Body of pancreas (tissue), 4 donors: ENCODE data around the gene ACACA. TPM values are rescaled to one million over a fixed set of nuclear protein-coding genes. Genes with fewer than 3 reads are reported as not detected.

ENCODE experiments used
- ATAC-seq: fragments of 150-250 bp; one replicate; pipeline ENCODE4 v1.9.1; 2016
- DNase-seq, 4 donors: peaks; one replicate each; pipeline ENCODE4 v3.0.0-alpha.2; 2019
- H3K27ac ChIP-seq, 4 donors: fragments of 200-600 bp; sonication (generic); 1 replicate in 3 of 4; 2 replicates in 1 of 4; pipeline versions ENCODE4 v1.5.1 to v1.6.1; 2016 to 2019; ENCODE audit warnings: mild to moderate bottlenecking in 1 of 4, mixed read lengths in 1 of 4, moderate library complexity in 1 of 4
- H3K27me3 ChIP-seq, 2 donors: fragments of 200-600 bp; sonication (generic); one replicate each; pipeline ENCODE4 v1.6.0; 2016; ENCODE audit warnings: mild to moderate bottlenecking in 1 of 2
- H3K36me3 ChIP-seq, 2 donors: fragments of 200-600 bp; sonication (generic); replicated peaks in 1 of 2; 2 replicates each; pipeline ENCODE4 v1.5.1; 2016; ENCODE audit warnings: low read depth in 2 of 2; ENCODE audit not compliant: insufficient read depth in 1 of 2
- H3K4me1 ChIP-seq: fragments of 200-600 bp; sonication (generic); one replicate; pipeline ENCODE4 v1.6.0; 2016
- H3K4me3 ChIP-seq, 2 donors: fragments of 200-600 bp; sonication (generic); 1 replicate in 1 of 2; 2 replicates in 1 of 2; pipeline ENCODE4 v1.5.1; 2016 to 2019
- H3K9me3 ChIP-seq, 3 donors: fragments of 200-600 bp; sonication (generic); 1 replicate in 2 of 3; 2 replicates in 1 of 3; pipeline ENCODE4 v1.5.1; 2016
- CTCF ChIP-seq, 7 experiments: fragments of 450-650 bp in 4 of 7; fragments of 200-600 bp in 3 of 7; sonication (generic) in 3 of 7; IDR thresholded peaks; one replicate each; pipeline ENCODE4 v1.5.1; 2016 to 2019; ENCODE audit warnings: antibody characterized with exemption in 7 of 7
- POLR2A ChIP-seq, 3 donors: fragments of 450-650 bp; IDR thresholded peaks; one replicate each; pipeline ENCODE4 v1.6.1; 2016; ENCODE audit warnings: antibody characterized with exemption in 3 of 3, mild to moderate bottlenecking in 2 of 3
- WGBS, 2 donors: methylation state at CpG; one replicate each; pipeline ENCODE4 v1.1.5; 2017; 5-methylcytosine and 5-hydroxymethylcytosine counted together
- intact Hi-C: fragments of 100-400 bp; cut with DNase I; formaldehyde crosslinking; loops from one replicate; pipeline ENCODE4 v1.15.1; 2023
- total RNA-seq, 2 donors: library from RNA; depleted of rRNA; stranded (reverse); fragments of >200 nt; gene quantifications; one replicate each; pipeline ENCODE4 v1.1.0, GENCODE V29; 2016

The ACACA gene
- total RNA-seq, 2 donors from 2014 or later, result 9.1 to 49.1 TPM

- Histone ChIP-seq H3K4me3 (no peak overlapping the region), H3K4me1 (no peaks in the 10 kb centered on the region), H3K27ac (no peak overlapping the region), H3K36me3 (no peaks in the 10 kb centered on the region), H3K27me3 (no peaks in the 10 kb centered on the region), H3K9me3 (no peaks in the 10 kb centered on the region)
- intact Hi-C loops, result no loop called here
- ATAC-seq, result no peak
- no peak for DNase-seq
- TF ChIP-seq CTCF (IDR thresholded peaks at IDR 0.05), result no peak
- no peak for TF ChIP-seq POLR2A (IDR thresholded peaks at IDR 0.05)
- WGBS, 2 donors, result 92 to 93% methylated on average over 7 of the region's 7 CpGs
These were observed 83.6 kb downstream of the ACACA start for GRCh38 chr17:37322826-37323561.

GRCh38 chr17:37322106-37322505 is 84.5 kb downstream of the ACACA start:
- Histone ChIP-seq H3K9me3 (no peaks in the 10 kb centered on the region), H3K4me1 (no peaks in the 10 kb centered on the region), H3K27ac (no peak overlapping the region), H3K27me3 (no peaks in the 10 kb centered on the region), H3K4me3 (no peak overlapping the region), H3K36me3 (no peaks in the 10 kb centered on the region)
- no peak for TF ChIP-seq CTCF (IDR thresholded peaks at IDR 0.05)
- TF ChIP-seq POLR2A (IDR thresholded peaks at IDR 0.05), result no peak
- 93 to 96% methylated on average over 1 of the region's 1 CpG for WGBS, 2 donors
- ATAC-seq, result no peak
- DNase-seq, result no peak
- intact Hi-C loops, result no loop called here

- DNase-seq, result no peak
- 81 to 92% methylated on average over 3 of the region's 3 CpGs for WGBS, 2 donors
- Histone ChIP-seq H3K9me3 (no peaks in the 10 kb centered on the region), H3K36me3 (no peaks in the 10 kb centered on the region), H3K4me3 (no peak overlapping the region), H3K27me3 (no peaks in the 10 kb centered on the region), H3K27ac (no peak overlapping the region), H3K4me1 (no peaks in the 10 kb centered on the region)
- no peak for ATAC-seq
- TF ChIP-seq POLR2A (IDR thresholded peaks at IDR 0.05), result no peak
- intact Hi-C loops, result no loop called here
These were observed 87.6 kb downstream of the ACACA start for GRCh38 chr17:37318931-37319594.

GRCh38 chr17:37317867-37318266 is 88.8 kb downstream of the ACACA start:
- Histone ChIP-seq H3K9me3 (no peaks in the 10 kb centered on the region), H3K4me3 (no peak overlapping the region), H3K36me3 (no peaks in the 10 kb centered on the region), H3K27ac (no peak overlapping the region), H3K4me1 (no peaks in the 10 kb centered on the region), H3K27me3 (no peaks in the 10 kb centered on the region)
- TF ChIP-seq POLR2A (IDR thresholded peaks at IDR 0.05) (no peak), CTCF (IDR thresholded peaks at IDR 0.05) (no peak)
- ATAC-seq (no peak), DNase-seq (no peak)
- intact Hi-C loops, result no loop called here

- intact Hi-C loops, result no loop called here
- H3K36me3 ChIP-seq, result no peaks in the 10 kb centered on the region
- no peaks in the 10 kb centered on the region for H3K27me3 ChIP-seq
- no peaks in the 10 kb centered on the region for H3K9me3 ChIP-seq
- TF ChIP-seq CTCF (IDR thresholded peaks at IDR 0.05), result no peak
- TF ChIP-seq POLR2A (IDR thresholded peaks at IDR 0.05), result no peak
- no peaks in the 10 kb centered on the region for H3K4me1 ChIP-seq
- no peak for ATAC-seq
- DNase-seq, result no peak
- H3K27ac ChIP-seq, result no peak overlapping the region
- no peak overlapping the region for H3K4me3 ChIP-seq
These were observed 91.0 kb downstream of the ACACA start for GRCh38 chr17:37315601-37316000.
